OCI-LY7 (cell line): ENCODE measurements around the gene ACBD5. TPM values are rescaled to one million over a fixed set of nuclear protein-coding genes. Genes with fewer than 3 reads are reported as not detected.

ENCODE experiments used
- BruUV-seq: library from RNA; stranded (reverse); fragments of 400-500 nt; replicated peaks from 2 replicates; lab custom pipeline; 2021; lab: Mats Ljungman, UMichigan
- CTCF ChIA-PET: fragments of 300-600 bp; sonication (Branson Sonifier 250); formaldehyde crosslinking; loops from one replicate; lab custom pipeline; 2022; ENCODE audit warnings: antibody characterized with exemption; ENCODE audit not compliant: unreplicated experiment; lab: Charles Lee
- POLR2A ChIA-PET: fragments of 300-600 bp; sonication (Branson Sonifier 250); formaldehyde crosslinking; loops from one replicate; lab custom pipeline; 2022; ENCODE audit warnings: antibody characterized with exemption; lab: Charles Lee
- DNase-seq: peaks from one replicate; pipeline ENCODE4 v3.0.0-alpha.2; 2015; ENCODE audit warnings: low spot score
- H2AFZ ChIP-seq: fragments of 200-600 bp; sonication (generic), shearing (Covaris generic); 2 replicates; pipeline ENCODE4 v1.6.1; 2014; ENCODE audit warnings: mild to moderate bottlenecking, antibody characterized with exemption, low read length, moderate library complexity
- H3K27ac ChIP-seq: fragments of 200-600 bp; sonication (generic); 2 replicates; pipeline ENCODE4 v1.5.1; 2014; ENCODE audit warnings: mixed run types, low read depth, mild to moderate bottlenecking, moderate library complexity, low read length, inconsistent platforms; ENCODE audit not compliant: poor library complexity, severe bottlenecking
- H3K36me3 ChIP-seq: fragments of 200-600 bp; sonication (generic); 2 replicates; pipeline ENCODE4 v1.6.1; 2014; ENCODE audit warnings: mild to moderate bottlenecking, antibody characterized with exemption, low read length, moderate library complexity, mixed read lengths; ENCODE audit not compliant: insufficient read depth
- H3K4me1 ChIP-seq: fragments of 200-600 bp; sonication (generic); 2 replicates; pipeline ENCODE4 v1.5.1; 2014; ENCODE audit warnings: mild to moderate bottlenecking, low read length; ENCODE audit not compliant: insufficient read depth, poor library complexity, severe bottlenecking
- H3K4me2 ChIP-seq: fragments of 200-600 bp; sonication (generic); 2 replicates; pipeline ENCODE4 v1.6.1; 2014; ENCODE audit warnings: mild to moderate bottlenecking, low read length
- H3K4me3 ChIP-seq: fragments of 200-600 bp; sonication (generic); 2 replicates; pipeline ENCODE4 v1.5.1; 2014; ENCODE audit warnings: mild to moderate bottlenecking, low read depth, low read length; ENCODE audit not compliant: poor library complexity, severe bottlenecking
- H3K79me2 ChIP-seq: fragments of 200-600 bp; sonication (generic); 2 replicates; pipeline ENCODE4 v1.6.1; 2016; ENCODE audit warnings: low read depth, mild to moderate bottlenecking, low read length, moderate library complexity, mixed read lengths; ENCODE audit not compliant: insufficient read depth
- H3K9me2 ChIP-seq: fragments of 200-600 bp; sonication (generic); 2 replicates; pipeline ENCODE4 v1.6.1; 2016; ENCODE audit warnings: mild to moderate bottlenecking, low read length, mixed read lengths; ENCODE audit not compliant: insufficient read depth
- H3K9me3 ChIP-seq: fragments of 200-600 bp; sonication (generic); 2 replicates; pipeline ENCODE4 v1.6.1; 2014; ENCODE audit warnings: mild to moderate bottlenecking, mixed run types, low read length, mixed read lengths
- H4K20me1 ChIP-seq: fragments of 200-600 bp; sonication (generic); 2 replicates; pipeline ENCODE4 v1.6.1; 2014; ENCODE audit warnings: mild to moderate bottlenecking, antibody characterized with exemption, low read length, moderate library complexity, mixed read lengths; ENCODE audit not compliant: insufficient read depth
- CTCF ChIP-seq: fragments of 200-600 bp; sonication (generic); conservative IDR thresholded peaks from 2 replicates; pipeline ENCODE4 v1.5.1; 2014; ENCODE audit warnings: mild to moderate bottlenecking, antibody characterized with exemption, low read length, moderate library complexity, mixed read lengths
- EZH2phosphoT487 ChIP-seq: fragments of 200-600 bp; sonication (generic); IDR thresholded peaks from 2 replicates; pipeline ENCODE4 v1.6.1; 2018; ENCODE audit warnings: low read depth, borderline replicate concordance, mild to moderate bottlenecking, mixed run types, antibody characterized with exemption, low read length, moderate library complexity, mixed read lengths
- intact Hi-C: fragments of 100-400 bp; cut with micrococcal nuclease; formaldehyde crosslinking; loops from one replicate; pipeline ENCODE4 v1.10.0; 2022; ENCODE audit not compliant: unreplicated experiment
- total RNA-seq, 2 experiments: library from RNA; depleted of rRNA in 1 of 2; stranded (reverse); fragments of >200 nt in 1 of 2; shearing (Covaris generic) in 1 of 2; gene quantifications; 2 replicates each; pipeline ENCODE4 v1.2.3, GENCODE V29; 2014 to 2022

Gene ACBD5
- total RNA-seq, 2 experiments from 2014 or later: 10.8 to 20.0 TPM

- Histone ChIP-seq H4K20me1 (peaks cover 26% of the 10 kb centered on the region), H3K9me3 (no peaks in the 10 kb centered on the region), H3K4me1 (peaks cover 34% of the 10 kb centered on the region), H3K79me2 (peaks cover 92% of the 10 kb centered on the region), H3K36me3 (peaks cover 61% of the 10 kb centered on the region), H3K27ac (peak within 1 kb of the TSS; percentile 96), H3K4me3 (peak within 1 kb of the TSS; percentile 96), H2AFZ (peak within 1 kb of the TSS; percentile 71), H3K9me2 (no peaks in the 10 kb centered on the region), H3K4me2 (peak within 1 kb of the TSS; percentile 98)
- DNase-seq: peak; percentile 94
- CTCF ChIA-PET: interaction anchor here (0.6 kb wide), 1 partner anchor 508 kb away, joined by 3 read pairs; no protein-coding TSS in a partner anchor
- BruUV-seq: TSS peak; percentile 65
- POLR2A ChIA-PET: interaction anchor here (0.7 to 1.6 kb wide), 3 partner anchors 80 to 534 kb away, joined by 3 to 5 read pairs (median 4); no protein-coding TSS in a partner anchor
- TF ChIP-seq CTCF (no peak), EZH2phosphoT487 (no peak)
- intact Hi-C loops: loop anchor here (1.0 to 10.0 kb wide), 3 partner anchors 85 to 460 kb away; partner anchors contain the start of genes ABI1, ACBD5 and PDSS1
These were observed 85.4 kb downstream of the ACBD5 start, which contains the start of gene MASTL for GRCh38 chr10:27155066-27155754. MASTL (plus strand) TSS chr10:27155352; CDS start chr10:27155427, 75 bp downstream.

GRCh38 chr10:27153845-27154193 lies 86.8 kb downstream of the ACBD5 start:
- H3K9me2 ChIP-seq: no peaks in the 10 kb centered on the region
- peaks cover 26% of the 10 kb centered on the region for H4K20me1 ChIP-seq
- peak overlapping the region; percentile 96 for H3K4me2 ChIP-seq
- peaks cover 56% of the 10 kb centered on the region for H3K36me3 ChIP-seq
- TSS peak; percentile 82 for BruUV-seq
- H3K4me3 ChIP-seq: peak overlapping the region; percentile 96
- intact Hi-C loops: loop anchor here (5.0 to 10.0 kb wide), 3 partner anchors 52 to 459 kb away; partner anchors contain the start of genes ABI1, ANKRD26 and PDSS1
- peaks cover 95% of the 10 kb centered on the region for H3K79me2 ChIP-seq
- H3K27ac ChIP-seq: peak overlapping the region; percentile 96
- no peak for TF ChIP-seq CTCF
- peak; percentile 30 for DNase-seq
- peaks cover 34% of the 10 kb centered on the region for H3K4me1 ChIP-seq
- peak overlapping the region; percentile 71 for H2AFZ ChIP-seq
- ChIA-PET CTCF (no interaction called here), POLR2A (interaction anchor here (0.6 to 1.6 kb wide), 9 partner anchors 13 to 389 kb away, joined by 3 to 5 read pairs (median 3); no protein-coding TSS in a partner anchor)
- H3K9me3 ChIP-seq: no peaks in the 10 kb centered on the region
